ENCODE data around the gene PIGL.

GRCh38 chr17:16277163-16277562, 60.2 kb downstream of the PIGL start:
- no peak for TF ChIP-seq CTCF (IDR thresholded peaks at IDR 0.05)
- TF ChIP-seq POLR2AphosphoS5 (IDR thresholded peaks at IDR 0.05), result no peak
- TF ChIP-seq POLR2A (IDR thresholded peaks at IDR 0.05), result no peak

Data from transverse colon (tissue), 4 donors.